AML-193 (cell line): Measurements from ENCODE around the gene SH2D6.

Experiments used
- DNase-seq, 2 experiments: peaks; one replicate each; lab custom pipeline; 2025; lab: John Stamatoyannopoulos, UW

The SH2D6 gene

GRCh38 chr2:85439986-85440385, 21.5 kb downstream of the SH2D6 start:
- no peak for DNase-seq

- DNase-seq = no peak
Observed at GRCh38 chr2:85440729-85441128, 22.2 kb downstream of the SH2D6 start.

GRCh38 chr2:85441864-85442263, 23.4 kb downstream of the SH2D6 start:
- DNase-seq = no peak

- no peak for DNase-seq
Observed at GRCh38 chr2:85444629-85445172, 26.2 kb downstream of the SH2D6 start.

- DNase-seq = no peak
Observed at GRCh38 chr2:85445316-85446295, 27.1 kb downstream of the SH2D6 start.

- DNase-seq = no peak
Observed at GRCh38 chr2:85446296-85447221, 28.0 kb downstream of the SH2D6 start.

GRCh38 chr2:85447222-85447585, 28.7 kb downstream of the SH2D6 start:
- DNase-seq = no peak

- no peak for DNase-seq
Observed at GRCh38 chr2:85448461-85449213, 30.1 kb downstream of the SH2D6 start.

- no peak for DNase-seq
Observed at GRCh38 chr2:85449214-85449588, 30.7 kb downstream of the SH2D6 start.

- DNase-seq = no peak
Observed at GRCh38 chr2:85452237-85452636, 33.7 kb downstream of the SH2D6 start.

GRCh38 chr2:85453571-85453970, 35.1 kb downstream of the SH2D6 start:
- DNase-seq = no peak

GRCh38 chr2:85455552-85456090, 37.1 kb downstream of the SH2D6 start:
- no peak for DNase-seq

- DNase-seq = no peak
Observed at GRCh38 chr2:85457043-85457442, 38.5 kb downstream of the SH2D6 start.

- DNase-seq = no peak
Observed at GRCh38 chr2:85457877-85458316, 39.4 kb downstream of the SH2D6 start.

GRCh38 chr2:85458601-85459563, 40.4 kb downstream of the SH2D6 start:
- DNase-seq = no peak

GRCh38 chr2:85459771-85460170, 41.3 kb downstream of the SH2D6 start:
- no peak for DNase-seq

- DNase-seq = no peak
Observed at GRCh38 chr2:85462322-85462721, 43.8 kb downstream of the SH2D6 start.

GRCh38 chr2:85468096-85468703, 49.7 kb downstream of the SH2D6 start:
- DNase-seq = no peak

GRCh38 chr2:85468704-85469349, 50.3 kb downstream of the SH2D6 start:
- DNase-seq = no peak
